HG03575 (cell line): ENCODE results near the gene ADAD2.
"Not testable (repeated sequence)": the region's sequence is repeated elsewhere in the genome, so short reads cannot be mapped to it uniquely, and the experiment has no call there.

Source experiments
- ATAC-seq: cut with Tn5 transposase; IDR thresholded peaks from one replicate; pipeline ENCODE4 v1.9.1; 2021; ENCODE audit not compliant: unreplicated experiment, insufficient number of reproducible peaks, low FRiP score; ENCODE audit errors: extremely low read depth

Gene ADAD2

DNA sequence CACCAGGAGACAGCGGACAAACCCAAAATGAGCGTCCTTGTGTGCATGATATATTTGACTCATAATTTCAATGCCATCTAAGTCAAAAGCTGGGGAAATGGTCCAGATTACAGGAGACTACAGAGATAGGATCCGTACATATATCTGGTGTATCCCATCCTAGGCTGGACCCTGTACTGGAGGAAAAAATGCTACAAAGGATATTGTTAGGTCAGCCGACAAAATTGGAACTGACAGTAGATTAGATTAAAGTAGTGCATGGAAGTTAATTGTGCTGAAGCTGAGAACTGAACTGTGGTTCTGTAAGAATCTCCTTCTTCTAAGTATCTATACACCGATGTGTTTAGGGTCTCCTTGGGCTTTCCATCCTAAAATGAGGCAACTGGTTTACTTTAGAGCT, 24.6 kb downstream of the ADAD2 start:
- no peak for ATAC-seq

GRCh38 chr16:84216144-84216543, 25.2 kb downstream of the ADAD2 start:
- ATAC-seq, result not testable (repeated sequence)

- ATAC-seq, result no peak
These were observed 27.3 kb downstream of the ADAD2 start for GRCh38 chr16:84218176-84218823.

GRCh38 chr16:84218956-84219355, 28.0 kb downstream of the ADAD2 start:
- ATAC-seq, result no peak

DNA sequence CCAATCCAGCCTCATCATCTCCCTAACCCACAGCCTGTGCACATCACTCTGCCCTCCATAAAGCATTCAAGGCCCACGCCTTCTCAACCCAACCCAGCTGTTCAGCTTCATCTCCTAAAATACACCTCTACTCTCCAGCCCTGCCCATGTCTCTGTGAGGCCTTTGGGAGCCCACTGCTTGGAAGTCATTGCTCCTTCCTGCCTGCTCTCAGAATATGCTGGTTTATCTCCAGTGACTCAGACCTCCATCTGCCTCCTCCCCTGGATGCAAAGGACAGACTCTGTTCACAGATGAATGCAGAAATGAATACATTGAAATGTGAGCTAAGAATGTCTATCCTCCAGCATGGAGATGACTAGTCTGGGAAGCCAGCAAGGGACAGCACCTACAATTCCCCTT, 29.9 kb downstream of the ADAD2 start:
- ATAC-seq, result no peak

DNA sequence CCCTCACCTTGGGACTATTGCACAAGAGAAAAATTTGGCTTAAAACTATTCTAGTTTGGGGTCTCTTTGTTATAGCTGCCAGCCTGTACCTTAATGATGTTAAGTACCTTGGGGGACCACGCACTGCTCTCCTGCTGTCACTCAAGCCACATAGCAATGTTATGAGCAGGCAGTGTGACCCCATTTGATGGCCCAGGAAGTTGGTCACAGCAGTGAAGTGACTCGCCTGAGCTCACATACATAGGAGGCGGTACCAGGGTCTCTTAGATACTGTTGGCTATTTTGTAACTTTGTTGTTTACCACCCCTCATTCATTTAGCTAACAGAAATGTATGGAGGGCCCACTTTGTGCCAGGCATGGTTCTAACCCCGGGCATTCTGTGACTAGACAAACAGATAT, 32.5 kb downstream of the ADAD2 start:
- no peak for ATAC-seq

GRCh38 chr16:84224554-84224953, 33.6 kb downstream of the ADAD2 start:
- no peak for ATAC-seq

DNA sequence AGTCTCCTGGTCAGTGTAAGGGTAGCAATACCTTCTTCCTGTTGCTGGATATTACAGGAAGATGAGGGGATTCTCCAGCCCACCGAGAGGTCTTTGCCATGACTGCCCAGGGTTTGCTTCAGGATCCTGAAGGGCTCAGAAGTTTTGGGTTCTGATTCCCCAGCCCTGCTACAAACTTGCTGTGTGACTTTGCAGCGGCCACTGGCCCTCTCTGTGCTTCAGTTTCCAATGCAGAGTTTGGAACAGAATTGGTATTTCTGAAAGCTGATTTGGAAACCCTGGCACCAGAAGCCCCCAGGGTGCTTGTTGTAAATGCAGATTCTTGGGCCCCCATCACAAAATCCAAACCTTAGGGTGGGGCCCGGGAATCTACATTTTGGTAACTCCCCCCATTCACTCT, 34.2 kb downstream of the ADAD2 start:
- no peak for ATAC-seq

DNA sequence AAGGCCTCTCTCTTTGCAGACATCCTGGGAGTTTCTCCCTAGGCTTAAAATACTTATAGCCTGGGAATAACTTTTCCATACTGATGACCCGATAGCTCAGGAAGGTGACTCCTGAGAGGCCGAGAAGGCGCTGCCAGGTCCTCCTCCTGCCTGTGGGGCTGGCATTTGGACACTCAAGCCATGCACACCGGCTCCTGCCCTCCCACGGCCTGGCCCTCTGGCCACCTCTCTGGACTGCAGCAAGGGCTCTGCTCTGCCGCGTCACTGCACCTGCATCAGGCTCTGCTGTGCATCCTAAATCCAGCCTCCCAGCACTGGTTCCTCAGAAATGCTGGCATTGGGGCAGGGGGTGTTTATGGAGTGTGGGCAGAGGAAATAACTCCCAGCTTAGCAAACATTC, 34.6 kb downstream of the ADAD2 start:
- no peak for ATAC-seq

DNA sequence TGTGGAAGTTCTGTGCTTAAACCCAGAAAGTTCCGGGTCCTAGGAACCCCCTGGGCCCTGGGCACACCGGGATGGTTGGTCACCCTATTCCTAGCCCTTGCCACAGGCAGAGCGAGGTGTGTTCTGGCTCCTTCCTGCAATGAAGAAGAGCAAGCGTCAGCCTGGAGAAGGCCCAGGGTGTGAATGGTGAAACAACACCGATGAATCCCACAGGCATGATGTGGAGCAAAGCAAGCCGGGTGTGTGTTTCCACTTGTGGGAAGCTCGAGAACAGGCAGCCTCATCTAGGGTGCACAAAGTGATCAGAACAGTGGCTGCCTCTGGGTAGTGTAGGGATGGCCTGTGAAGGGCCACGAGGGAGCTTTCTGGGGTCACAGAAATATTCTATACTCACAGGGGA, 35.1 kb downstream of the ADAD2 start:
- ATAC-seq, result no peak

GRCh38 chr16:84227548-84227947, 36.6 kb downstream of the ADAD2 start:
- ATAC-seq, result no peak

- no peak for ATAC-seq
These were observed 37.4 kb downstream of the ADAD2 start for GRCh38 chr16:84228256-84228838.

GRCh38 chr16:84229471-84229870, 38.5 kb downstream of the ADAD2 start:
- ATAC-seq, result no peak

DNA sequence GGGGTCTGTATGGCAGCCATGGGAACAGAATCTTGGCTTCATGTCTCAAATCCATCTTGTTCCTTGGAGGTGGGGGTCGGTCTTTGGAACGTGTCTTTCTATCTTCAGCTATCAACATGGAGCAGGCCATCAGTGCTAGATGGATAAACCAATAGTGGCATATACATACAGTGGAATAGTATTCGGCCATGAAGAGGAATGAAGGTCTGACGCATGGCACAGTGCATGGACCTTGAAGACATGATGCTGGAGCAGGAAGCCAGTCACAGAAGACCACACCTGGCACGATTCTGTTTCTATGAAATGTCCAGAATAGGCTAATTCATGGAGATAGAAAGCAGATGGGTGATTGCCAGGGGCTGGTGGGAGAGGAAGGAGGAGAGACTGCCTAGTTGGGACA, 41.1 kb downstream of the ADAD2 start:
- no peak for ATAC-seq

- no peak for ATAC-seq
These were observed 42.0 kb downstream of the ADAD2 start for GRCh38 chr16:84232969-84233368.

GRCh38 chr16:84233748-84234147, 42.8 kb downstream of the ADAD2 start:
- no peak for ATAC-seq

DNA sequence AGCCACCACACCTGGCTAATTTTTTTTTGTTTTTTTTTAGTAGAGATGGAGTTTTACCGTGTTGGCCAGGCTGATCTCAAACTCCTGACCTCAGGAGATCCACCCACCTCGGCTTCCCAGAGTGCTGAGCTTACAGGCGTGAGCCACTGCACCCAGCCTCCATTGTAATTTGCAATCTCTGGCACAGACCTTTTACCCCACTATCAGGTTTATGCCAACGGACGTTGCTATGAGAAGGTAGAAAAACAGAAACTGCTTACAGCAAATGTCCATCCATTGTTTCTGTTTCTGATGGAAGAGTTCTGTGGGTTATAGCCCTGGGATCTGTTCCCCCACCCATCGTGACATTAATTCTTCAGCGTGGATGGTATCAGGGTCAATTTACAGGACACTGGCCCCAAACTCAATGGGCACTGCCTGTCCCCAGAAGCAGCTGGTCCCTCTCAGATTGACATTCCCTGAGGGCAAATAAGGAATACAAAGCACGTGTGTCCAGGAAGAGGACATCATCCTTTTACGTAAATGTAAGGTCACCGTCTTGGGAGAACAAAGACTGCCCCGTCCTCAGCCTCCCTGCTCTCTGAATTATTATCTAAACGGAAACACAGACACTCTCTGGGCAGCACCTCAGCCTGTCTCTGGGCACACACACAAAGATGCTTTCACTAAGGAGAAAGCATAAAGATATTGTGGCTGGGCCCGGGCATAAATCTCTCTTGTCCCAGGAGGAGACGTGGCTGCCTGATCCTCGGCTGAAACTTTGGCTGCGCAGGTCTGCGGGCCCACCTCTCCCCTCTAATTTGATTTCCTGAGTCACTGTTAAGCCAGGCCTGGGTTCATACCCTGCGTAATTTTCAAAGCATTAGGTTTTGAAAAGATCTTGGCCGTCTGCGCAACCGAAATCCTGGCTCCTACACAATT, 43.6 kb downstream of the ADAD2 start:
- ATAC-seq, result no peak

DNA sequence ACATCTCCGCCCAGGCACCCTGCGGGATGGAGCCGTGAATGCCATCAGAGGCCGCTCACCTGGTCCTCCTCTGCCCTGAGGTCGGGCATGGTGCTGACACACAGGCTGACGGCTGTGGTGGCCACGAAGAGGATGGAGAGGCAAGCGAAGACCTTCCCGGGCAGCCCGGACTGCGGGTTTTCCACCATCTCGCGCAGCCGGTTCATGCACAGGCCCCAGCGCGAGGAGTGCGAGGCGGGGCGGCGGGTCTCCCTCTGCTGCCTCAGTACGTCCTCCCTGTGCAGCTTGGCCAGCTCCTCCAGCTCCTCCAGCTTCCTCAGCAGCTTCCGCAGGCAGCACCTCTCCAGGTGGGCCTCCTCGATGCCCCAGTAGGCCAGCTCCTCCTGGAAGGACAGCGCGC, 45.7 kb downstream of the ADAD2 start:
- no peak for ATAC-seq

DNA sequence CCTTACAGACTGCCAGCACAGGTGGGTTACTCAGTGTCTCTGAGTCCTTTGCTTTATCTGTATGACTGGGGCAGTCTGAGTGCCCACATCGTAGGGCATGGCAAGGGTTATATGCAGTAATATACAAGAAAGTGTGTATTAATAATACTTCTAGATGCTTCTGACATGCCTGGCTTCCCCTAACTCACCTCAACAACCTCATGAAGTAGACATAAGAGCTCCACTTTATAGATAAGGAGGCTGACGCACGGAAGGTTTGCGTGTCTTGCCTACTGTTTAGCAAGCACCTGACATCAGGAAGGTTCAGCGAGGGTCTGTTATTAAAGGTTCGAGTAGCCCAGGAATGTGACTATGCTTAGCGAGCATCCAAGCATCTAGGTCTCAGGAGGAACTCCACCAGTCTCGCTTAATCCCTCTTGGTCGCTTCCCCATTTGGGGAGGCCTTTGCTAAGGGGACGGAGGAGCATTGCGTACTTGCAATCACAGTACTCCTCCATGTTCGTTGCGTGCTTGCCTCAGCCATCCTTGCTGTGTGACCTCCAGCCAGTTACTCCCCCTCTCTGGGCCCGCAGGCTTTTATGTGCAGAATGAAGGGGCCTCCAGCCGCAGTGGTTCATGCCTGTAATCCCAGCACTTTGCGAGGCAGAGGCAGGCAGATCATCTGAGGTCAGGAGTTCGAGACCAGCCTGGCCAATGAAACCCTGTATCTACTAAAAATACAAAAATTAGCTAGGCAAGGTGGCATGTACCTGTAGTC, 47.2 kb downstream of the ADAD2 start:
- no peak for ATAC-seq
